GM21360 (cell line): ENCODE results near the gene SLC15A4.
"Not testable (repeated sequence)": the region's sequence is repeated elsewhere in the genome, so short reads cannot be mapped to it uniquely, and the experiment has no call there.

Experiments
- ATAC-seq: cut with Tn5 transposase; IDR thresholded peaks from one replicate; pipeline ENCODE4 v1.9.1; 2021; ENCODE audit warnings: mild to moderate bottlenecking, moderate library complexity; ENCODE audit not compliant: unreplicated experiment

The SLC15A4 gene

DNA sequence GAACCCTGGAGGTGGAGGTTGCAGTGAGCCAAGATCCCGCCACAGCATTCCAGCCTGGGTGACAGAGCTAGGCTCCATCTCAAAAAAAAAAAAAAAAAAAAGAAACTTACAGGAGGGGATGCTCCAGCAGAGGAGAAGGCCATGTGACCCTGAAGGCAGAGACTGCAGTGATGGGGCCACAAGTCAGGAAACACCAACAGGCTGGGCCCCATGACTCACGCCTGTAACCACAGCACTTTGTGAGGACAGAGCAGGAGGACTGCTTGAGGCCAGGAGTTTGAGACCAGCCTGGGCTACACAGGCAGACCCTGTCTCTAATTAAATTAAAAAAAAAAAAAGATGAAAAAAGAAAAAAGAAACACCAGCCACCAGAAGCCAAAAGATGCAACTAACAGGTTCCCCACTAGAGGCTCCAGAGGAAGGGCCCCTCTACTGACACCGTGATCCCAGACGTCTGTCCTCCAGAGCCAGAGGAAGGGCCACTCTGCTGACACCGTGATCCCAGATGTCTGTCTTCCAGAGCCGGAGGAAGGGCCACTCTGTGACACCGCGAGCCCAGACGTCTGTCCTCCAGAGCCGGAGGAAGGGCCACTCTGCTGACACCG is 20.4 kb upstream of the SLC15A4 start:
- peak; percentile 51 for ATAC-seq

DNA sequence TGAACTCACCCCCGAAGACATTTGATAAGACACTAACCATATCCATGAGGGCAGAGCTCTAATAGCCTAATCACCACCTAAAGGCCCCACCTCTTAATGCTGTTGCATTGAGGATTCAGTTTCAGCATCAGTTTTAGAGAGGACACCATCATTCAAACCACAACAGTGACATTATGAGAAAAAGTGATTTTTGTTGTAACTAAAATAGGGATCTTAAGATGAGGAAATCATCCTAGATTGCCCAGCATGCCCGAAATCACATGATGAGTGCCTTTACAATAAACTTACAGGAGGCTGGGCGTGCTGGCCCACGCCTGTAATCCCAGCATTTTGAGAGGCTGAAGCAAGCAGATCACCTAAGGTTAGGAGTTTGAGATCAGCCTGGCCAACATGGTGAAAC is 19.8 kb upstream of the SLC15A4 start:
- no peak for ATAC-seq

GRCh38 chr12:128842579-128842978 is 18.8 kb upstream of the SLC15A4 start:
- no peak for ATAC-seq

DNA sequence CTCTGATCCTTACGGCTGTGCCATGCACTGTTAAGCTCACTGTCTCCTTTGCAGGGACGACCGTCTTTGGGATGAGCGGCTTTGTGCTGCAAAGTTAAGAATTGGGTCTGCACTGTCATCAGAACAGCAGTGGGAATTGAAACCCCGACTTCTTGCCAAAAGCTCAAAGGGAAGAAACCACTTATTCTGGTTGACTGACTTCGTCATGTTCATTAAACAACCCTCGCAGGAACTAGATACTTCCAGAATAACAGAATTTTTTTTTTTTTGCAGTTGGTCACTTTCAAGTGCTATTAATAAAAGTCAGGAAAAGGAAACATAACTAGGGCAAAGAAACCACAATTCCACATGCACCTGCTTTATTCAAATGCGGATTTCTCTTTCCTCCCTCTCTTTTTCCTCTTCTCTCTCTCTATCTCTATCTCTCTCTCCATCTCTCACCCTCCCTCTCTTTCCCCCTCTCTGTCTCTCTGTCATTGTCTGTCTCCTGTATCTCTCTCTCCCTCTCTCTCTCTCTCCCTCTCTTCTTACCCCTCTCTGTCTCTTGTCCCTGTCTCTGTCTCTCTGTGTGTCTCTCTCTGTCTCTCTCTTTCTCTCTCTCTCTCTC is 17.2 kb upstream of the SLC15A4 start:
- ATAC-seq: peak; percentile 75

DNA sequence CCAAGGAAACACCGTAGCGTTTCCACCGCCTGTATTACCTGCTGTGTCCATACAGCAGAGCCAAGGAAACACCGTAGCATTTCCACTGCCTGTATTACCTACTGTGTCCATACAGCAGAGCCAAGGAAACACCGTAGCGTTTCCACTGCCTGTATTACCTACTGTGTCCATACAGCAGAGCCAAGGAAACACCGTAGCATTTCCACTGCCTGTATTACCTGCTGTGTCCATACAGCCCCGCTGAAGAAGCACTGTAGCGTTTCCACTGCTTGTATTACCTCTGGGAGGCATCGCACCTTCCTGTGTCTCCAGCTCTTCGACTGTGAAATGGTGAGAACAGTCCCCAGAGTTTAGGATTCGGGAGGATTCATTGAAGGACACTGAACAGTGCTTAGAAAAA is 16.1 kb upstream of the SLC15A4 start:
- ATAC-seq: not testable (repeated sequence)

DNA sequence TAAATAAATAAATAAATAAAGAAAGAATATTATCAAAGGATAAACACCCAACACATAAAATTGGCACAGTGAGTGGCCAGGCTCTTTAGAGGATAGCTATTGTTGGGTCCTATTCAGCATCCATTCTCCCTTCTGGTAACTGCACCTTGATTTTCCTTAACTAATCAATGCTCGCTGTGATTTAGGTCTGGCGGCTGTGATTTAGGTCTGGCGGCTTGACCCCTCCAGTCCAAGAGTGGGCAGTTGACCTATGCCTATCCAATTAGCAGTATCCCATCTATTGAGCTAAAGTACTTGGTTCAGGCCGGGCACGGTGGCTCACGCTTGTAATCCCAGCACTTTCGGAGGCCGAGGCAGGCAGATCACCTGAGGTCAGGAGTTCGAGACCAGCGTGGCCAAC is 9.7 kb upstream of the SLC15A4 start:
- ATAC-seq: no peak

DNA sequence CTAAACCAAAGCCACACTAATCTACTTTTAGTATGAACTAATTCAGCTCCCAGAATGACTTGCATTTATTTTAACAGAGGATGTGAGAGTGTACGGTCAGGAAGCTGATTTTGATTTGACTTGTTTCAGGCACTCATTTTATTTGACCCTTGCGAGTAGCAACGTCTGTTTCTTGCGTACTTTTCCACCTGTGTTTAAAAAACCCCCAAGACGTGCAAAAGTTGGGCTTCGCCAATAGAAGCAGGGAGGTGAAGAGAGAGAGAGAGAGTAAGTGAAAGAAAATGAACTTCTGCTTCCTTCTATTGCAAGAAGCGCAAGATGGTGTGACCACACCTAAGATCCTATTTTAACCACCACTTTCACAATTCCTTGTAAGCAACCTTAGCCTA is 6.7 kb upstream of the SLC15A4 start:
- ATAC-seq: peak; percentile 53

- ATAC-seq: peak; percentile 87
Observed at GRCh38 chr12:128829861-128830504, 6.2 kb upstream of the SLC15A4 start.

DNA sequence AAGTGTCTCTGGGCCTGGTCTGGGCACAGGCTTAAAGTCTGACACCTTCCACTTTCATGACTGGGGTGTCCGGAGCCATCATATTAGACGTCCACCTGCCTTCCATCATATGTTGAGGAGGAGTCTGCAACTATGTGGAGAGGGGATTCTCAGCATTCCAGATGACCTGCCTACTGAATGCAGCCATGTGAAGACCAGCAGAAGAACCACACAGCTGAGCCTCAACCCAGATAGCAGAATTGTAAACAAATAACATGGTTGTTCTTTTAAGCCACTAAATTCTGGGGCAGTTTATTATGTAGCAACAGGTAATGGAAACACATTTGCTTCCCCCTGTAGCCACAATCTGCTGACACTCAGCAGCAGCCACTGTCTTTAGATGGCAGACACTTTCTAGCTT is 4.0 kb upstream of the SLC15A4 start:
- ATAC-seq: no peak

GRCh38 chr12:128825835-128826234 is 2.1 kb upstream of the SLC15A4 start:
- no peak for ATAC-seq

DNA sequence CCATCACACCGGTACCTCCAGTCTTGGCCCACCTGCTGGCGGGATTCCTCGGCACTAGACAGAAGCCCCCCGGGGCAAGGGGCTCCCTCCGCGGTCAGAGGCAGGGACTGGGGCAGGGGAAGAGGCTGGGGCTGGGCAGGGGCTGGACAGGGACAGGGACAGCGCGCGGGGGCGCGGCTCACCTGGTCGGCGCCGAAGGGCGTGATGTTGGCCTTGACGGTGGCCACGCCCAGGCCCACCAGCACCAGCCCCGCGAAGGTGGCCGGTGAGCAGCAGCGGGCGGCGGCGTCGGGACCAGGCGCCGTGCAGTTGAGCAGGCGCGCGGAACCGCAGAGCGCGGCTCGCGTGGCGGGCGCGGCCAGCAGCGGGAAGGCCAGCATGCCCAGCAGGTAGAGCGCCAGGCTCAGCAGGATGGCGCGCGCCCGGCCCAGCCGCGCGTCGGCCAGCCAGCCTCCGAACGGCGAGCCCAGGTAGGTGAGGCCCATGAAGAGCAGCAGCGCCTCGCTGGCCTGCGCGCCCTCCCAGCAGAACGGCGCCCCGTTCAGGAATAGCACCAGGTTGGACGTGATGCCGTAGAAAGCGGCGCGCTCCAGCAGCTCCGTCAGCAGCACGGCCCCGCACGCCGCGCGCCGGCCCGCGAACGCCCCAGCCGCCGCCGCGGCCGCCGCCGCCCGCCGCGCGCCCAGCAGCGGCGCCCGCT is 392 bp downstream of the SLC15A4 start:
- peak; percentile 5 for ATAC-seq

- peak; percentile 48 for ATAC-seq
Observed at GRCh38 chr12:128820723-128821432, 2.9 kb downstream of the SLC15A4 start.

DNA sequence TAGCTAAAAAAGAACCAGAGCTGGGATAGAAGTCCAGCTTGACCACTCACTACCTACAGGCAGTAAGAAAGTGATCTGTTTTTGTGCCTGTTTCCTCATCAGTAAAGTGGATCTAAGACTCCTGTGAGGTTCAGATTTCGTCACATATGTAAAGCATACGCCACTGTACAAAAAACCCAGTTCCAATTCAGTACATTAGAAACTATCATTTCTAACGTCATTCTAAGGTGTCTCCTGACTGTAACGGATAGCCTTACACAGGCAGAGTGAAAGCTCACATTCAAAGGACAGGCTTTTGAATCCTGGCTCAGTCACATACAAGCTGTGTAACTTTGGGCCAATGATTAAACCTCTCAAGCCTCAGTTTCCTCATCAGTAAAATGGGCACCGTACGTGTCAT is 3.5 kb downstream of the SLC15A4 start:
- ATAC-seq: no peak

GRCh38 chr12:128819293-128820144 is 4.2 kb downstream of the SLC15A4 start:
- no peak for ATAC-seq

DNA sequence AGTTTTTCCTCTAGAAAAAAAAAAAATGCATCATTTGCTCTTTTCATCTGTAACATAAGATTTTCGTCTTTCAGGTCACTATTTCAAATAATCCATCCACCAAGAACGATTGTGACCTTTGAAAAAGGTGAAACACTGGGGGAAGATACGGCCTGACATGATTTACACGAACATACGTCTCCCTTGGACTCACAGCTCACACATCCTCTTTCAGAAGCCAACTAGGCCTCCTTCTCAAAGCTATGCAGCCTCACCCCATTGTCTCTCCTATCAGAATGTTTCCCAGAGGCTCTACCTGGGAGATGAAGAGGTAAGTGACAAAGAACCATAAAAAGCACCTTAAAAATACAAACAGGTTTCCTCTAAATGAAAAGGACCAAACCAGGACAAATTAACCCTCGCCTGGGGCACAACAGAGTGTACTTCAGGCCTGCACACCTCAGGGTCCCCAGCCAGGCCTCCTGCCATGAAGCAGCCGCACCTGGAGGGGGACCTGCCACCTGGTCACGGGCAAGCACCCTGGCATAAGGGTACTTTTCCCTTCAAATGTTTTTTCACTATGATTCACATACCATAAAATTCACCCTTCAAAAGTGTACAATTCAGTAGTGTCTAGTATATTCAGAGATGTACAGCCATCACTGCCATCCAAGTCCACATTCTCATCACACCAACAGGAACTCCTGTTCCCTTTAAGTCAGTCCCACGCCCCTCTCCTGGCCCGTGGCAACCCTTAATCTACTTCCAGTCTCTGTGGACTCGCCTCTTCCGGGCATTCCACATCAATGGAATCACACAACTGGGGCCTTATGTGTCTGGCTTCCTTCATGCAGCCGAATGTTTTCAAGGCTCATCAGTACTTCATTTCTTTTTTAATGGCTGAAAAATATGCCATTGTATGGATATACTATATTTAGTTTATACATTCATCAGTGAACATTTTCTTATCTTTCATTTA is 5.4 kb downstream of the SLC15A4 start:
- peak; percentile 36 for ATAC-seq

DNA sequence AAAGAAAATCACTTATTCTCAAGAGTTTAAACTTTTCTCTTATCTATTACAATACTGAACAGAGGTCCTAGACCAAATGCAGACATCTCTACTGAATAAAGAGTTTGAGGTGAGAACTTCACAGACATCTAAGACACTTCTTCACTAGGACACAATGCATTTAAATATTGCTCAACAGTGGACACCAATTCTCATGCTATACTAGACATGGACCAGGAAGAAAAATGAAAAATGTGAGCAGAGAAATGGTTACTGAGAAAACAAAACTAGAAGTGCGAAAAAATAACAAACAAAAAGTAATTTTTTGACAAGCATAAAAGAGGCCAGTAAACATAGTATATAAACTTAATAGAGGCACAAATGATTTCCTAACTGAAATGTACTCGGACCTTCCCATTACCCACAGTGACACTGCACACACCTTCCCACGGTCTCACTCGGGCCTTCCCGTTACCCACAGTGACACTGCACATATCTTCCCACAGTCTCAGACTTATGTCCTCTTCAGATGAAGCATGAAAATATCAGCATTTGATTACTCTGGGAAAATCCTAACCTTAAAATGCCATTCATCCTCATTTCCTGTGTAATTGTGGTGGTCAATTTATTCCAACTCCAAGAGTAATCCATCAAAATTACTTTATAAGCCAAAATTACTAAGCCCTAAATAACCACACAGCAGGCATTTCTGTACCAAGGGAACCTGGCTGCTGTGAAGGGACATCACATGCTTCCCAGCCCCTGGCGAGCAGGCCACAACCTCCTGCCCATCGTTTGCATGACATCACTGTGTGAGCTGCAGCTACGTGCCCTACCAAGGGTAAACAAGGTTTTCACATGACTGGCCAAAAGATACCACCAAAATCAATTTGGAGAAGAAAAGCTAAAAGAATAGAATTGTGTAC is 6.4 kb downstream of the SLC15A4 start:
- peak; percentile 40 for ATAC-seq

- ATAC-seq: no peak
Observed at GRCh38 chr12:128816643-128816920, 7.2 kb downstream of the SLC15A4 start.
